WI38 (cell line): ENCODE measurements around the gene PRKCE.

ENCODE experiments used
- H3K4me3 ChIP-seq: 2 replicates; pipeline ENCODE4 v1.5.1; 2011; ENCODE audit warnings: low read depth, mild to moderate bottlenecking, control low read depth, low read length
- CTCF ChIP-seq: IDR thresholded peaks from 2 replicates; pipeline ENCODE4 v1.5.1; 2012; ENCODE audit warnings: low read depth, mild to moderate bottlenecking, control low read depth, low read length

PRKCE gene

GRCh38 chr2:46236006-46236875 lies 584.8 kb downstream of the PRKCE start:
- TF ChIP-seq CTCF = no peak
- H3K4me3 ChIP-seq = no peak overlapping the region

DNA sequence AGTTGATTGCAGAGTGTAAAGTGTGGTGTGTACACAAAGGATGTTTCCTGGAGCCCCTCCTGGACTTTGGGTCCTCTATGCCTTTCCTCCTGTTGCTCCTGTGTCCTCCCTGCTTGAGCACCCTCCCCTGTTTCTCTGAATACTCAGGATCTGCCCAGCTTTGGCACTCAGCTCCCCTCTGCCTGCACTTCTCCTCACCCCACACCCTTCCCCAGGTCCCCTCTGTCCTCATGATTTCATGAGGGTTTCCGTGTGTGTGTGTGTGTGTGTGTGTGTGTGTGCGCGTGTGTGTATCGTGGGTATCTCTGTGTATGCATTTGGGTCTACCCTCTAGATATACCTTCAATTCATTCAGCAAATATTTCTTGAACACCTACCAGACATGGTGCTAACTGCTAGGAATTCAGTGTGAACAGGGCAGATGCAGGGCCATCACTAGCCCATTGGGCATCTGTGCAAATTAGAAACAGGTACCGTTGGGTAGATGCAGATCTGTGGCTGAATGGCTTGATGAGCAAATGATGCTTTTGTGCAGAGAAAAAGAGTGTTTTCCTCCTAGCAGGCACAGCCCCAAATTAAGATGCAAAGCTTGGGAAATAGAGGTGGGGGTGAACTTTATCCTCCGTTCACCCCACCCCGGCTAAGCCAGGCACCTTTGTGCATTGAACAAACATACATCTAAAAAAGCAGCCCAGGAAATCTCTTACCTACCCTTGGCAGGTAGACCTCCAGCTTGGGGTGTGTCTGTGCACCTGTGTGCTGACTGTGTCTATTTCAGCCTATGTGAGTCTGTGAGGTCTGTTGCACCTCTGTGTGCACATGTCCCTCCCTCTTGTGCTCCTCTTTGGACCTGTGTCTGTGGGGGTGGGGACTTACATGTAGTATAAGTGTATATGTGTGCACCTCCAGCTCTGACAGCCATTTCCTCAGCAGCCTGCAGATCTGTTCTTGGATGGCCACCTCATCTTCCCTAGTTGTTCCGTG lies 585.7 kb downstream of the PRKCE start:
- no peak overlapping the region for H3K4me3 ChIP-seq
- no peak for TF ChIP-seq CTCF
